GM18861 (cell line): ENCODE measurements around the gene ARRDC2.

Source experiments
- ATAC-seq: cut with Tn5 transposase; IDR thresholded peaks from one replicate; pipeline ENCODE4 v1.9.1; 2021; ENCODE audit not compliant: unreplicated experiment

ARRDC2 gene

GRCh38 chr19:18057557-18057956 is 49.6 kb downstream of the ARRDC2 start:
- ATAC-seq, result no peak

DNA sequence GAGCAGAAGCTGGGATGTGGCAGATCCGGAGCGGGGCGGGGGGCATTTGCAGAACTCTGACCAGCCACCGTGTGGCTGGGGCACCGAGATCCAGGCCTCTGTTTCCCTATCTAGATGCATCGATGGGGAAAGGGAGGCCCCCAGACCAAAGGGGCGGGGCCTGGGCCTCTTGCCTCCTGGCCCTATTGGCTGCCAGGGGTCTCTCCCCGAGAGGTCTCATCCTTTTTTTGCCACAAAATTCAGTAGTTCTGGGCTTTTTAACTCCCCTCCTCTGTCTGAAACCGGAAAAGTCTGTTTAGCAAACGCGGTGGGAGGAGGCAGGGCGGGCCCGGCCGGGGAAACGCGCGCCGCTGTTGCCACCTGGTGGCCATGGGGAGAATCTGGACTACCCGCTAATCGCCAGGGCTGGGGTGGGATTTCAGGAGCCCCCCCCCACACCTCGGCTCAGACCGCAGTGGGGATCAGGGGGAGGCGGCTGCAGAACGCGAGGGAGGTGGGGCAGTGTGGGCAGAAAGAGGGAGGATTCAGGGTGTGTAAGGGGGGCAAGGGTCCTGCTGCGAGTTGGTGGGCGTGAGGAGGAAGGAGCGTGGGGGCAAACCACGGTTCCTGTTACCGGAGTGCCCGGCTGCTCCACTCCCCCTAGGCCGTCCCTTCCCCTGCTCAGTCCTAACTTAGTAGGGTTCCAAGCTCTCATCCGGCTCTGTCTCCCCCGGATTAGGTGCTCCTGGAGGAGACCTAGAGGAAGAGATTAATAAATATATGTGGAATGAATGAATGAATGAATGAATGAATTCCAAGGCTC is 50.4 kb downstream of the ARRDC2 start:
- no peak for ATAC-seq

GRCh38 chr19:18059297-18059696 is 51.3 kb downstream of the ARRDC2 start:
- ATAC-seq, result no peak

DNA sequence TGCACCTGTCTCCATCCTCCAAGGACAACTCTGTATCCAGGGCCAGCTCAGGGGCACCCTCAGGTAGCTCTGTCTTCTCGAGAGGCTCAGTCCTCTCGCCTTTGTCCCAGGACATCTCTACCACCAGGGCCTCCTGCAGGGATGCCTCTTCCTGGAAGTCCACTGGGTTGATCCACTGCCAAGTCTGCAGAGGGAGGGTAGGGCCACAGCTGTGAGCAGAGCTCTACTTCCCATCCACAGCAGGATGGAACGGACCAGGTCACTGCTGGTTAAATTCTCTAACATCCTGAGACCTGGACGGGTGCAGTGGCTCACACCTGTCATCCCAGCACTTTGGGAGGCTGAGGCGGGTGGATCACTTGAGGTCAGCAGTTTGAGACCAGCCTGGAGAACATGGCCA is 51.9 kb downstream of the ARRDC2 start:
- ATAC-seq, result no peak

DNA sequence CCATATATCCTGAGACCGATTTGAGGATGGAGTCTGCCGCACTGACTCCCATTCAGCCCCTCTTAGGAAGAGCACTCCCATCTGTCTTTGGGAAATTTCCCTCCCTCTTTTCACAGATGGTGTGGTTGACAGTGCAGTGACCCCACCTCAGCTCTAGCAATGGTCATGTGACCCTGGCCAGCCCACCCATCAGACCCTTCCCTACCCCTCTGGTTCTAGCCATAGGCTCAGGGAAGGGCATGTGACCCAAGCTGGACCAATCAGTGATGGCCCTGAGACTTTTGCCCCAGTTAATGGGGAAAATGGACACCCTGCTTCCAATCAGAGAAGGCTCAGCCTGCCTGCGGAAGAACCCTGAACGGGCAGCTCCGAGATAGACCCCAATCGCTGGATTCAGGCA is 52.5 kb downstream of the ARRDC2 start:
- no peak for ATAC-seq

DNA sequence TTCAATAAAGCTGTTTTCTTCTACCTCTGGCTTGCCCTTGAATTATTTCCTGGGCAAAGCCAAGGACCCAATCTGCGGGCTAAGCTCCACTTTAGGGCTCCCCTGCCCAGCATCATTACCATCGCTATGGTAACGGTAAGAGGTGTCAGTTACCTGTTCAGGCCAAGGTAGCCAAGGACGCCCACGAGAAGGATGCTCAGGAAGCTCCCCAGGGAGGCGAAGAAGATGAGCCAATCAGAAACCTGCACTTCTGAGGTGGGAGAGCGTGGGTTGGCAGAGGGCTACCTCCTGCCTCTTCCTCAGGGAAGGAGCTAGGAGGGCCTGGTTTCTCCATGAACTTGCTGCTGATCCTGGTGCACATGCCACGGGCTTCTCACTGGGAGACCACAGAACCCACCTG is 54.1 kb downstream of the ARRDC2 start:
- ATAC-seq, result no peak

DNA sequence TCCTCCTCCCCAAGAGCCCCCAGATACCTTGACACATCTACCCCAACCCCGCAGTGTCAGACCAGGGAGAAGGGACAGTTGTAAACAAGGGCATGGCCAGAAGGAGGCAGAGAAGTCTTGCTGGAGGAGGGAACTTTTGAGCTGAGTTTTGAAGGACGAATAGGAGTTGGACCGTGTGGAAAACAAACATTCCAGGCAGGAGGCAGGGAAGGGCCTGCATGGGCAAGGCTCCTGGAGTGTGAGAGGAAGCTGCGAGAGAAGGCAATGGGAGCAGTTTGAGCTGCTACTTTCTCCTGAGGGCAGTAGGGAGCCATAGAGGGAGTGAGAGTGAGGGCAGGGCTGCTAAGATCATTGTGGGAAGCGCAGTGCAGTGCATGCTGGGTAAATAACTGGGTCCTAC is 55.5 kb downstream of the ARRDC2 start:
- ATAC-seq, result no peak
